Karpas-422 (cell line): ENCODE data around the gene LIPA. TPM values are rescaled to one million over a fixed set of nuclear protein-coding genes. Genes with fewer than 3 reads are reported as not detected.
"Not testable (repeated sequence)": the region's sequence is repeated elsewhere in the genome, so short reads cannot be mapped to it uniquely, and the experiment has no call there.

Source experiments
- DNase-seq: peaks from one replicate; pipeline ENCODE4 v3.0.0-alpha.2; 2015
- H2AFZ ChIP-seq: fragments of 200-600 bp; sonication (generic); 2 replicates; pipeline ENCODE4 v1.6.1; 2014; ENCODE audit warnings: antibody characterized with exemption, low read length, mixed read lengths
- H3K27ac ChIP-seq: fragments of 200-600 bp; sonication (generic); 2 replicates; pipeline ENCODE4 v1.5.1; 2014; ENCODE audit warnings: mild to moderate bottlenecking, low read length, moderate library complexity
- H3K27me3 ChIP-seq: fragments of 200-600 bp; sonication (generic); 2 replicates; pipeline ENCODE4 v1.6.1; 2014; ENCODE audit warnings: low read length, mixed read lengths
- H3K36me3 ChIP-seq: fragments of 200-600 bp; sonication (generic); 2 replicates; pipeline ENCODE4 v1.6.1; 2014; ENCODE audit warnings: low read length, mixed read lengths; ENCODE audit not compliant: insufficient read depth
- H3K4me1 ChIP-seq: fragments of 200-600 bp; sonication (generic); 2 replicates; pipeline ENCODE4 v1.6.1; 2014; ENCODE audit warnings: mild to moderate bottlenecking, low read length, mixed read lengths
- H3K4me2 ChIP-seq: fragments of 200-600 bp; sonication (generic); 2 replicates; pipeline ENCODE4 v1.6.1; 2014; ENCODE audit warnings: low read length, low read depth, mild to moderate bottlenecking; ENCODE audit not compliant: poor library complexity, severe bottlenecking
- H3K4me3 ChIP-seq: fragments of 200-600 bp; sonication (generic); 2 replicates; pipeline ENCODE4 v1.5.1; 2014; ENCODE audit warnings: mild to moderate bottlenecking, antibody characterized with exemption, low read length, mixed read lengths
- H3K79me2 ChIP-seq: fragments of 200-600 bp; sonication (generic); 2 replicates; pipeline ENCODE4 v1.6.1; 2014; ENCODE audit warnings: mild to moderate bottlenecking, low read length, mixed read lengths
- H3K9ac ChIP-seq: fragments of 200-600 bp; sonication (generic); 2 replicates; pipeline ENCODE4 v1.6.0; 2014; ENCODE audit warnings: low read length
- H3K9me2 ChIP-seq: fragments of 200-600 bp; sonication (generic), shearing (Covaris generic); replicated peaks from 2 replicates; pipeline ENCODE4 v1.6.0; 2014; ENCODE audit warnings: mild to moderate bottlenecking, low read length, moderate library complexity; ENCODE audit not compliant: insufficient read depth
- H3K9me3 ChIP-seq: fragments of 300-700, 200-600 bp; sonication (generic); 2 replicates; pipeline ENCODE4 v1.6.1; 2014; ENCODE audit warnings: low read length, mixed read lengths
- H4K20me1 ChIP-seq: fragments of 200-600 bp; sonication (generic); 2 replicates; pipeline ENCODE4 v1.6.1; 2014; ENCODE audit warnings: mild to moderate bottlenecking, antibody characterized with exemption, low read length, low read depth; ENCODE audit not compliant: insufficient read depth
- total RNA-seq: library from RNA; depleted of rRNA; stranded (reverse); fragments of >200 nt; shearing (Covaris generic); gene quantifications from 2 replicates; pipeline ENCODE4 v1.2.3, GENCODE V29; 2014; ENCODE audit warnings: low replicate concordance

LIPA gene
- total RNA-seq, 1 experiment from 2014 or later = 20.9 TPM

DNA sequence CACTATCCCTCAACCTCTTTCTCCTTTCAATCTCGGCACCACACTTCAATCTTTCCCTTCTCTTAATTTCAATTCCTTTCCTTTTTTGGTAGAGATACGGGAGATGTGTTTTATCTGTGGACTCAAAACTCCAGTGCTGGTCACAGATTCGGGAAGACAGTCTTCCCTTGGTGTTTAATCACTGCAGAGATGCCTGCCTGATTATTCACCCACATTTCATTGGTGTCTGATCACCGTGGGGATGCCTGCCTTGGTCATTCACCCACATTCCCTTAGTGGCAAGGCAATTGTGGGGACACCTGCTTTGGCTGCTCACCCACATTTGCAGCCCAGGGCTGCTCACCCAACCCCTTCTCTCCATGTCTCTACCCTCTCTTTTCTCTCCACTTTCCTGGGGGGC, 33.7 kb upstream of the LIPA start:
- not testable (repeated sequence) for H2AFZ ChIP-seq, H3K4me1 ChIP-seq, H3K79me2 ChIP-seq, H3K27ac ChIP-seq, H3K9ac ChIP-seq, H3K4me3 ChIP-seq, DNase-seq, H3K36me3 ChIP-seq, H4K20me1 ChIP-seq, H3K9me3 ChIP-seq, H3K9me2 ChIP-seq, H3K4me2 ChIP-seq, H3K27me3 ChIP-seq

DNA sequence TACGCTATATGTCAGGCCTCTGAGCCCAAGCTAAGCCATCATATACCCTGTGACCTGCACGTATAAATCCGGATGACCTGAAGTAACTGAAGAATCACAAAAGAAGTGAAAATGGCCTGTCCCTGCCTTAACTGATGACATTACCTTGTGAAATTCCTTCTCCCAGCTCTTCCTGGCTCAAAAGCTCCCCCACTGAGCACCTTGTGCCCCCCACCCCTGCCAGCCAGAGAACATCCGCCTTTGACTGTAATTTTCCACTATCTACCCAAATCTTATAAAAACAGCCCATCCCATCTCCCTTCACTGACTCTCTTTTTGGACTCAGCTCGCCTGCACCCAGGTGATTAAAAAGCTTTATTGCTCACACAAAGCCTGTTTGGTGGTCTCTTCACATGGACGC, 33.1 kb upstream of the LIPA start:
- not testable (repeated sequence) for H3K4me2 ChIP-seq, H2AFZ ChIP-seq

DNA sequence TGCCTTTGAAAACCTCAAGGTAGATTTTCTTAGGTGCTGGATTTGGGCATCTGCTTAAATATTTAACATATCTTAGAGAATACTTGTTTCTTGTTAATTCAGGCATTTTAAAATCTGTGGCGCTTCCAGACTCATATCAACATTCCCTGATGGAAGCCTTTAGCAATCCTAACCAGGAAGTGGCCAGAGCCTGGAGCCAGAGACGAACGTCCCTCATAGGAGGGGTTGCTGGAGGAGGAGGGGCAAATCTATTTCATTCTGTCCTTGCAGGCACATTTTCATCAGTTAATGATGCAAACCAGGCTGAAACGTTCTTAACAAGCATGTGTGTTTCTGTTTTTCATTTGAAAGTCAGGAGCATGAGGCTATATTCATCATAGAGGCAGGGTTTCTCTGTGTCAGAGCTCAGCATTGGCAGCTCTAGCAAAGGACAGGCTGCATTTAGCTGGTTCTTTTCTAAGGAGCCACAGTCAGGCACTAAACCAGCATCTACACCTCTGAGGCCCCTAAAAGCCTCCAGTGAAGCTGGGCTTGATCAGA, 32.4 kb upstream of the LIPA start:
- H2AFZ ChIP-seq = no peak overlapping the region
- H3K27ac ChIP-seq = no peak overlapping the region
- H3K36me3 ChIP-seq = no peaks in the 10 kb centered on the region
- H3K9ac ChIP-seq = no peak overlapping the region
- H3K4me3 ChIP-seq = no peak overlapping the region
- H3K27me3 ChIP-seq = no peaks in the 10 kb centered on the region
- H3K4me2 ChIP-seq = no peak overlapping the region
- H3K4me1 ChIP-seq = no peaks in the 10 kb centered on the region
- DNase-seq = no peak
- H3K9me3 ChIP-seq = no peaks in the 10 kb centered on the region
- H4K20me1 ChIP-seq = no peaks in the 10 kb centered on the region
- H3K79me2 ChIP-seq = no peaks in the 10 kb centered on the region
- H3K9me2 ChIP-seq = no peaks in the 10 kb centered on the region

More for the DNA sequence above, 33.1 kb upstream of the LIPA start:
- not testable (repeated sequence) for H3K9me2 ChIP-seq, H3K27me3 ChIP-seq, H3K4me3 ChIP-seq, H3K27ac ChIP-seq, H3K9ac ChIP-seq, H3K4me1 ChIP-seq, H4K20me1 ChIP-seq, DNase-seq, H3K9me3 ChIP-seq, H3K36me3 ChIP-seq, H3K79me2 ChIP-seq

DNA sequence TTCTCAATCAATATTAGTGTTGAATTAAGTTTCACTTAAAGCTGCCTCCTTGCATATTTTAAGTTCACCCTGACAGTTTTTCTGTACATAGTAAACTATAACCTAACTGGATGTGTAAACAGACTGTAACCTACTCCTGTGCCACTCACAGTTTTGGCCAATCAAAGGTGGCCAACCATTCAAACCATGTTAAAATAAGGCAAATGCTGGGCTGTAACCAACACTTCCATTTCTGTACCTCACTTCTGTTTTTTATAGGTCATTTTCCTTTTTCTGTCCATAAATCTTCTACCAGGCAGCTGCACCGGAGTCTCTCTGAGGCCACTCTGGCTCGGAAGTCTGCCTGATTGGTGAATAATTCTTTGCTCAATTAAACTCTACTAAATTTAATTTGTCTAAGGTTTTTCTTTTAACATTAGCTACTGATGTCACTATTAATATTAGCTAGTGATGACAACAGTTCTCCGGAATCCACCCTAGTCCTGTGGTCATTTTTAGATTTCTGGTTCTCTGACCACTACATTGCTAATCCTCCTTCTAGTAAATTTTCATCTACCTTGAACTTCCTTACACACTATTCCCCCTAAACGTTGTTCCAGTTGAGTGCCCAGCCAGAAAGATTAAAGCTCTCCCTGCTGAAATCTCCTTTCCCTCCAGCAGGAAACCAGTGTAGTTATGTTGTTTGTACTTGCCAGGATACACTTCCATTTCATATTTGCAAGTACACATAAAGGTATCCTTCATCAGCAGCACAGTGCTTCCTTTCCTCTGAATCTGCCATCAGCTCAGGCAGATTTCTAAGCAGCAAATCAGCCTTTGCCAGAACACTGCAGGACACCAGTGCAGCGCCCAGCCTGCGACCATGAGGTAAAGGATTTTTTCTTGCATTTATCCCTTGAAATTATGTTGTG, 31.7 kb upstream of the LIPA start:
- Histone ChIP-seq H3K27ac (no peak overlapping the region), H4K20me1 (no peaks in the 10 kb centered on the region), H3K4me1 (no peaks in the 10 kb centered on the region), H2AFZ (no peak overlapping the region), H3K4me2 (no peak overlapping the region), H3K9ac (no peak overlapping the region), H3K27me3 (no peaks in the 10 kb centered on the region), H3K9me2 (no peaks in the 10 kb centered on the region), H3K36me3 (no peaks in the 10 kb centered on the region), H3K4me3 (no peak overlapping the region), H3K79me2 (no peaks in the 10 kb centered on the region), H3K9me3 (no peaks in the 10 kb centered on the region)
- no peak for DNase-seq

DNA sequence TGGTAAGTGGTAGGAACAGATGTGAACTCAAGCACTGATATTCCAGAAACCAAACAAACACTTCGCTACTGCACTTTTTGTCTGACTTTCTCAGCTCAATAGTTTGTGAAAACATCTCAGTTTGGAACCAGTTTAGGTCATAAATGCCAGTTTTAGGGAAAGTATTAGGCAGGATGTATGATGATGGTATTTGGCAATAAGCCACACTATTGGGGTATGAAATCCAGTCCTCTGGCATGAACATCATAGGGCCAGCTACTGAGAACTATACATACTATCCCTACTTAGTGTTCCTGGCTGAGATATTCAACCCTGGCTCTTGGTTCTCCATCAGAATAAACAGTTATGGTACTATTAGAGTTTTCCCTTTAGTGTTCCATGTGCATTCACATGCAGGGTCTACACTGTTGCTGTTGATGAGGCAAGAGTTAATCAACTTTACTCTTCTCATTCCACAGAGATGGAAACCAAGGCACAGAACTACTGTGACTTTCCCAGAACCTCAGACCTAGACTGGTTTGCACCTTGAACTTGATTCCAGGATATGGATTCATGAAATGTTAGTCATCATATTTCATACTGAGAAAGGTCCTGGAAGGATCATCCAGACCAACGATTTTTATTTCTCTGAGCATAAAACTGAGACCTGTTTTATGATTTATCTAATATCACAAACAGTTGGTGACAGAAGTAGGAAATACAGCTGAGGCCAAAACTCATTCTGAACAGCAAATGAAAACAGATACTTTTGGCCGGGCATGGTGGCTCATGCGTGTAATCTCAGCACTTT, 30.2 kb upstream of the LIPA start:
- no peak overlapping the region for H2AFZ ChIP-seq
- H3K9me2 ChIP-seq = no peaks in the 10 kb centered on the region
- no peaks in the 10 kb centered on the region for H3K4me1 ChIP-seq
- no peaks in the 10 kb centered on the region for H4K20me1 ChIP-seq
- H3K79me2 ChIP-seq = no peaks in the 10 kb centered on the region
- no peak overlapping the region for H3K27ac ChIP-seq
- H3K27me3 ChIP-seq = no peaks in the 10 kb centered on the region
- H3K9ac ChIP-seq = no peak overlapping the region
- H3K9me3 ChIP-seq = no peaks in the 10 kb centered on the region
- no peak overlapping the region for H3K4me3 ChIP-seq
- no peak for DNase-seq
- H3K4me2 ChIP-seq = no peak overlapping the region
- no peaks in the 10 kb centered on the region for H3K36me3 ChIP-seq

DNA sequence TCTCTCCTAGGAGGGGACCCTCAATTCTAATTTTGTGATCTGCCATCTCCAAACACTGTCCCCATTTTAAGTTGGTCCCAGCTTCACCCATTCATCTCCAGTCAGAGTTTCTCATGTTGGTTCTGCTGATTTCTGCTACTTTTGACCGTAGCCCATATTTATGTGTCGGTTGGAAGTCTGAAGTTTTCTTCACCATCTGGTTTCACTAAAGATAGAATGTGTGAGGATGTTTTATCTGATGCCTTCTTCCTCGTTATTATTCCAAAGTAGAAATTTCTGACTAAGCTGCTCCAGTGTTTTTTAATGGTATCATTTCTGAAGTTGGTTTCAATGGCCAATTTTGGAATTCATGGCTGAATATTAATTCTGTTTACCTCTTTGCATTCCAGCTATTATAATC, 28.9 kb upstream of the LIPA start:
- Histone ChIP-seq H3K36me3 (no peaks in the 10 kb centered on the region), H3K9ac (no peak overlapping the region), H3K4me3 (no peak overlapping the region), H3K9me2 (no peaks in the 10 kb centered on the region), H3K4me2 (no peak overlapping the region), H3K27ac (no peak overlapping the region), H4K20me1 (no peaks in the 10 kb centered on the region), H3K4me1 (no peaks in the 10 kb centered on the region), H2AFZ (no peak overlapping the region), H3K27me3 (no peaks in the 10 kb centered on the region), H3K79me2 (no peaks in the 10 kb centered on the region), H3K9me3 (no peaks in the 10 kb centered on the region)
- no peak for DNase-seq

DNA sequence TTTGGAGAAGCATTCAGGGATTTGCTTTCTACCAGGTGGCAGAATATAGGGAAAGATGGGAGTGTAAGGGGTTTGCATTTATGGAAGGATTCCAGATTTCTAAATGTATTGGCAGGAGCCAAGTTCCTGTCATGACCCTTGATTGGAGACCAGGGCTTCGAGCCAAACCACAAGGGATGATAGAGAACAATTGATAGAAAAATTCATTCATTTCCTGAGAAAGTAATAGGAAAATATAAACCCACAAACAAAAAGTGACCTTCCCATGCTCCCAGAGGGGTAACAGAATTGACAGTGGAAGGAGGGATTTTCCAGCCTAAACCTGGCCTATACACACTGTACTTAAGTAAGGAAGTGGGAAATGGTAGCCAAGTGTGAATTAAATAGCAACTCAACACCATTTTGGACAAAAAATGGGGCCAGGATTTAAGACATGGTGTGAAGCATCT, 27.9 kb upstream of the LIPA start:
- Histone ChIP-seq H4K20me1 (no peaks in the 10 kb centered on the region), H3K36me3 (no peaks in the 10 kb centered on the region), H3K27me3 (no peaks in the 10 kb centered on the region), H3K9me2 (no peaks in the 10 kb centered on the region), H3K9me3 (no peaks in the 10 kb centered on the region), H3K79me2 (no peaks in the 10 kb centered on the region), H3K9ac (no peak overlapping the region), H3K4me1 (no peaks in the 10 kb centered on the region), H2AFZ (no peak overlapping the region), H3K27ac (no peak overlapping the region), H3K4me2 (no peak overlapping the region), H3K4me3 (no peak overlapping the region)
- no peak for DNase-seq

DNA sequence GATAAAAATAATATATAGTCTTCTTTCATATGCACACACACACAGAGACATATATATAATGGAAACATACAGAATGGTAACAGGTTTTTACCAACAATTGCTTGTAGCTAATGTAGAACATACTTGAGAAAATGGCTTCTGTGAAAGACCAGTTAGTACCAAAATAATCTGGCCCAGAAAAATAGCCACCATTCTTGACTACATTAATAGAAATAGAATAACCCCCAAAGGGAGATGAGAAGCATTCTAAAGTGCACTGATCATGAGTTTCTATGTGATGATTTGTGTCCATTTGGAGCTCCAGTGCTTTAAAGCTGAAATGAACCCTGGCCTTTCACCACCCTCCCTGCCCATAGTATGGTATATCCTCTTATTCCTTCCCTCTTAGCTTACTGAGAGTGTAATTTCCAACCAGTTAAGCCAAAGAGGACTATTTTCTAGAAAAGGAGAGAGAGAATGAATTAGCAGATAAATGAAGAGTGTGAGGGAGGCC, 27.4 kb upstream of the LIPA start:
- Histone ChIP-seq H2AFZ (no peak overlapping the region), H3K9me2 (no peaks in the 10 kb centered on the region), H3K36me3 (no peaks in the 10 kb centered on the region), H3K79me2 (no peaks in the 10 kb centered on the region), H4K20me1 (no peaks in the 10 kb centered on the region), H3K27me3 (no peaks in the 10 kb centered on the region), H3K9ac (no peak overlapping the region), H3K4me2 (no peak overlapping the region), H3K27ac (no peak overlapping the region), H3K4me3 (no peak overlapping the region), H3K9me3 (no peaks in the 10 kb centered on the region), H3K4me1 (no peaks in the 10 kb centered on the region)
- DNase-seq = no peak
